A549 treated with DMSO at 1 μM for 4 hours (cell line): ENCODE data around the gene SYAP1. TPM values are rescaled to one million over a fixed set of nuclear protein-coding genes. Genes with fewer than 3 reads are reported as not detected.

Experiments used
- total RNA-seq: library from RNA; stranded (reverse); fragments of 200-300 nt; extraction: Qiagen RNA extraction; gene quantifications from 5 replicates; pipeline ENCODE4 v1.2.3, GENCODE V29; 2022; ENCODE audit warnings: low read depth

SYAP1 gene, protein sequence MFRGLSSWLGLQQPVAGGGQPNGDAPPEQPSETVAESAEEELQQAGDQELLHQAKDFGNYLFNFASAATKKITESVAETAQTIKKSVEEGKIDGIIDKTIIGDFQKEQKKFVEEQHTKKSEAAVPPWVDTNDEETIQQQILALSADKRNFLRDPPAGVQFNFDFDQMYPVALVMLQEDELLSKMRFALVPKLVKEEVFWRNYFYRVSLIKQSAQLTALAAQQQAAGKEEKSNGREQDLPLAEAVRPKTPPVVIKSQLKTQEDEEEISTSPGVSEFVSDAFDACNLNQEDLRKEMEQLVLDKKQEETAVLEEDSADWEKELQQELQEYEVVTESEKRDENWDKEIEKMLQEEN
- 19.9 to 26.3 TPM (median 23.0 TPM) in 5 replicates for total RNA-seq

DNA sequence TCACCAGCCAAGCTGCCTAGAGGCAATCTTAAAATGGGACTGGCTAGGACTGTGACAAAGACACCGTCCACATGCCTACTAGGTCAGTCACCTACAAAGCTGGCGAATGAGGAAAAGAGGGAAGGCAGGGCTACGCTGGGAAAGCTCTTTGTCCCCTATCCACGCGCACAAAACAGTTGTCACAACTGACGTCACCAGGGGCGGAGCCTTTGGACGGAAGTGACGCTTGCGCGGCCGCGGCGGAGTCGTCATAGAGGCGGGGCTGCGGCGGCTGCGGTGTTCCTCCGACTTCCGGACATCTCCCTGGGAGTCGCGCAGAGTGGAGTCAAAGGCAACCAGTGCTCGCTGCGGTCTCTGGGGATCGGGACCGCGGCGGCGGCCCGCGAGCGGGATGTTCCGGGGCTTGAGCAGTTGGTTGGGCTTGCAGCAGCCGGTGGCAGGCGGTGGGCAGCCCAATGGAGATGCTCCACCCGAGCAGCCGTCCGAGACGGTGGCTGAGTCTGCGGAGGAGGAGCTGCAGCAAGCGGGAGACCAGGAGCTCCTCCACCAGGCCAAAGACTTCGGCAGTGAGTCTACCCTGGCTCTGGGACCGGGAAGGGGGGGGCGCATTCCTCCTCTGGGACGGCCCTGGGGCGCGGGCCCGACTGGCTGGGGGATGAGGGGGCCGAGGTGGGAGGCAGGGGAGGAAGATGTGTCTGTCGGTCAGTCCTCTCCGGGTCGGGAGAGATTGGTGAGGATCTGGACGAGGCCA, at the start of gene SYAP1:
TSS of gene SYAP1 (plus strand) at position 279 of the 751 bp plus-strand sequence. CDS start at position 392, 113 bp downstream.

DNA sequence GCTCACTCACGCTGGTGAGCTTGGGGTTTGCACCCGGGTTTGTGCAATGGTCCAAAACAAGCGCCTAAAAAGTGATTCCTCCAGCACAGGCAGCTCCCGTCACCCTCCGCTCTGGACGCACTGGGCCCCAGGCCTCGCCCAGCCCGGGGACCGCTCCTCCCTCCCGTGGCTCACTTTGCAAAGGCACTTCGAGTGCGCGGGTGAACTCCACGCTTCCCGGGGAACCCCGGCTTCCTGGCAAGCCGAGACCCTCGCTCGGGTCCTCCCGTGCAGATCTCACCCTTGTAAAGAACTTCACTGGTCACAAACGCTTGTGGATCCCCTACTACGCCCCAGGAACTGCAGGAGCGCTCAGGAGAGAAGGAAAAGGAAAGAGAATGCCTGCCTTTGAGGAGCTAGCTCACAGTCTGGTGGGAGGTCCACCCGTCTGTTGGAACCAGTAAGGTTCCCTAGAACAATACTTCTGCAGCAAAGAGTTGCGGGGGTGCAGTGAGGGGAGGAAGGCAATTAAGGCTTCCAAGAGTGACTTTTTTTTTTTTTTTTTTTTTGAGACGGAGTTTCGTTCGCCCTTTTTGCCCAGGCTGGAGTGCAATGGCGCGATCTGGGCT, 6.8 kb upstream of the SYAP1 start, which contains the start of gene CTPS2:
TSS of gene CTPS2 (minus strand) at position 122 of the 608 bp plus-strand sequence. CDS start 9,767 bp downstream, outside the sequence.

DNA sequence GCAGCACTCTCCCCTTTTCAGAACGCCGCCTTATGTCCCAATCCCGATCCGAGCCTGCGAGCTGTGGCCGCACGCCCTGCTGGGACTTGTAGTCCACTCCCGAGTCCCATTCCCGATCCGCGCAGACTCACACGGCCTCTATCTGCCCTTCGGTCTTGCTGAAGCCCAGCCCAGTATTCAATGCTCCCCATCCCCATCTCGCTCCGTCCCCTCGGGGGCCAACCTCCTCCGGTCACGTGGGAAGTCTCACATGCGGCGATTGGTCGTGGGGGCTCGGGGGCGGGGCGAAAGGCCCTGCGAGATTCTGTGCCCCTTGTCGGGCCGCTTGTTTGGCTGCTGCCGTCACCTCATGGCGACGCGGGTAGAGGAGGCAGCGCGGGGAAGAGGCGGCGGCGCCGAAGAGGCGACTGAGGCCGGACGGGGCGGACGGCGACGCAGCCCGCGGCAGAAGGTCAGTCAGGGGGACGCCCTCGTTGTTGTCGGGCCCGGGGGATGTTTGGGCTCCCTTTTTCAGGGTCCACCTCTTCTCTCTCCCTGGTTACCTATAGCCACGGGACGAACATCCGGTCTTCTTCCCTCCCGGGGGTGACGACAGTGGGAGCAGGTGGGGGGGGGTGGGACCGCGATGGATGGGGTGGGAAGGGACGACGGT, 66.9 kb downstream of the SYAP1 start, which contains the start of gene TXLNG:
TSS of gene TXLNG (plus strand) at position 328 of the 652 bp plus-strand sequence. CDS start at position 350, 22 bp downstream.

Other genes with a start within 250 kb of the SYAP1 start
- not detected in 5 replicates for gene S100G, start 69.5 kb upstream of the SYAP1 start, total RNA-seq
- 8.8 to 11.1 TPM (median 10.9 TPM) in 5 replicates for gene CTPS2, start 6.9 kb upstream of the SYAP1 start, total RNA-seq
- 15.3 to 17.5 TPM (median 16.2 TPM) in 5 replicates for gene TXLNG, start 66.9 kb downstream of the SYAP1 start, total RNA-seq
- gene RBBP7, start 150.8 kb downstream of the SYAP1 start, total RNA-seq: 162 to 177 TPM (median 169 TPM) in 5 replicates
- gene REPS2, start 227.0 kb downstream of the SYAP1 start, total RNA-seq: 0.45 to 0.89 TPM (median 0.82 TPM) in 5 replicates